Keratinocyte (primary cell): ENCODE results near the gene TCP11.

ENCODE experiments used
- CTCF ChIP-seq, 3 experiments: IDR thresholded peaks in 1 of 3; conservative IDR thresholded peaks in 1 of 3; optimal IDR thresholded peaks in 1 of 3; 2 replicates in 2 of 3; 3 replicates in 1 of 3; pipeline versions ENCODE3 to v1.5.1; 2011; ENCODE audit warnings: low read length in 3 of 3, mild to moderate bottlenecking in 3 of 3, moderate library complexity in 2 of 3, control low read depth in 1 of 3, inconsistent platforms in 1 of 3; ENCODE audit not compliant: insufficient read depth in 2 of 3; ENCODE audit errors: extremely low read depth in 1 of 3
- EZH2 ChIP-seq: IDR thresholded peaks from one replicate; pipeline ENCODE4 v1.6.1; 2012; ENCODE audit warnings: inconsistent platforms, mild to moderate bottlenecking, low read length, moderate library complexity

DNA sequence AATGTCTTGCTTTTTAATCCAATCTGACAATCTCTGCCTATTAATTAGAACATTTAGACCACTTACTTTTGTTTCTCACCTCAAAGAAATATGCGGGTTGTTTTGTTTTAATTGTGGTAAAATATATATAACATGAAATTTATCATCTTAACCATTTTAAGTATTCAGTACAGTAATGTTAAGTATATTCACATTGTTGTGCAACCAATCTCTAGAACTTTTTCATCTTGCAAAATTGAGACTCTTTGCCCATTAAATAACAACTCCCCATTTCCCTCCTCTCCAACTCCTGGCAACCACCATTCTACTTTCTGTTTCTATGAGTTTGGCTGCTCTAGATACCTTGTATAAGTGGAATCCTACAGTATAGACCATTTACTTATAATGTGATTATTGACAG is 13.8 kb upstream of the TCP11 start:
- TF ChIP-seq CTCF (optimal IDR thresholded peaks at IDR 0.05 in 1 of 3, IDR thresholded peaks at IDR 0.05 in 1 of 3, conservative IDR thresholded peaks at IDR 0.05 in 1 of 3; ENCODE audit: extremely low read depth in 1 of 3, insufficient read depth in 2 of 3, low read length in 3 of 3) (no peak), EZH2 (no peak)
